ENCODE data around the gene MTARC2.
"Not testable (repeated sequence)": the region's sequence is repeated elsewhere in the genome, so short reads cannot be mapped to it uniquely, and the experiment has no call there.

Gene MTARC2

DNA sequence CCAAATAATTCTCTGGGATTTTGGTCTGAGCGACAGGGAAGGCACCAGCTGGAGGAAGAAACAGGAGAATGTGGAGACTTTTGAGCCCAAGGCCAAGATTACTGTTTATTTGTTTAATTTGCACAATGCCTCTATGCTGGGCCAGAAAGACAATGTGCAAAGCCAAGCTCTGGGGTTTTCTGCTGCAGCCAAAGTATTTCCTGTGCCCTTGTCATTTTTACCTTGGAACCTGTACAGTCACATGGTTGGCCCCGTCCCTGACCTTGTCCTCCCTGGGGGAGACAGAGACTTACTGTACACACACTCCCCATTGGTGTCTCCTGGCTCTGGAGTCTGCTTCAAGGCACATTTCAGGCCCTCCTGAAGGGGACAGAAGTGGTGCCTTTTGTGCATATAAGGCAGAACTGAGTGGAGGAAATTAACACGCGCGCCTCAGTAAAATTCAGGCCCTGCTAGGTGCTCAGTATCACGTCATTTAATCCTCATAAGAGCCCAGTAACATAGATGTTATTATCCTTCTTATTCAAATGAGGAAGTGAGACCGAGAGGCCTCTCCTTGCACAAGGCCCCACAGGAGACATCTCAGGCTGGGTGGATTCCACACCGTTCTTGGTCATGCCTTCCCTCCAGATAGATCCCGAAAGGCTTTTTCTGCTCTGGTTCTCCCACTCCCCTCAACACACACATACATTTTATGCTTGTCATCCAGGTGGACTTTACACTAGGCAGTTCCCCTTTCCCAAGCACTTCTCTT, 36.9 kb upstream of the MTARC2 start:
- no peak overlapping the region for H3K4me2 ChIP-seq (ENCODE audit: low read depth, low read length, poor library complexity, severe bottlenecking)
- H4K20me1 ChIP-seq (ENCODE audit: low read depth, low read length), result no peaks in the 10 kb centered on the region
- no peaks in the 10 kb centered on the region for H3K27me3 ChIP-seq (ENCODE audit: low read length)
- H3K9me2 ChIP-seq (replicated peaks; ENCODE audit: insufficient read depth, low read length), result no peaks in the 10 kb centered on the region
- H3K9ac ChIP-seq (ENCODE audit: low read length), result no peak overlapping the region
- no peak overlapping the region for H3K27ac ChIP-seq (ENCODE audit: low read depth, low read length)
- H3K9me3 ChIP-seq (ENCODE audit: insufficient read depth, low read length), result 0 out of 2 replicates have a peak, but pooled peaks cover 3% of the 10 kb centered on the region
- no peak for TF ChIP-seq EZH2phosphoT487 (conservative IDR thresholded peaks at IDR 0.05; ENCODE audit: low read length)
- no peak for TF ChIP-seq CTCF (IDR thresholded peaks at IDR 0.05; ENCODE audit: insufficient read depth, low read length, poor library complexity, severe bottlenecking)
- no peak overlapping the region for H3K4me3 ChIP-seq (ENCODE audit: insufficient read depth, low read length, poor library complexity, severe bottlenecking)
- H3F3A ChIP-seq (ENCODE audit: insufficient read depth), result no peaks in the 10 kb centered on the region
- H2AFZ ChIP-seq (ENCODE audit: low read depth, low read length, severe bottlenecking), result no peak overlapping the region
- no peaks in the 10 kb centered on the region for H3K79me2 ChIP-seq (ENCODE audit: insufficient read depth, low read length)
- no peaks in the 10 kb centered on the region for H3K36me3 ChIP-seq (ENCODE audit: low read length)

- H3K4me3 ChIP-seq (ENCODE audit: insufficient read depth, low read length, poor library complexity, severe bottlenecking); H3K4me2 ChIP-seq (ENCODE audit: low read depth, low read length, poor library complexity, severe bottlenecking); H3K27me3 ChIP-seq (ENCODE audit: low read length); H3F3A ChIP-seq (ENCODE audit: insufficient read depth); H3K36me3 ChIP-seq (ENCODE audit: low read length); H2AFZ ChIP-seq (ENCODE audit: low read depth, low read length, severe bottlenecking); H3K9me2 ChIP-seq (replicated peaks; ENCODE audit: insufficient read depth, low read length); H3K9me3 ChIP-seq (ENCODE audit: insufficient read depth, low read length); H3K79me2 ChIP-seq (ENCODE audit: insufficient read depth, low read length); H3K27ac ChIP-seq (ENCODE audit: low read depth, low read length); H4K20me1 ChIP-seq (ENCODE audit: low read depth, low read length); H3K9ac ChIP-seq (ENCODE audit: low read length): not testable (repeated sequence)
These were observed 32.1 kb upstream of the MTARC2 start for GRCh38 chr1:220715986-220716385.

DNA sequence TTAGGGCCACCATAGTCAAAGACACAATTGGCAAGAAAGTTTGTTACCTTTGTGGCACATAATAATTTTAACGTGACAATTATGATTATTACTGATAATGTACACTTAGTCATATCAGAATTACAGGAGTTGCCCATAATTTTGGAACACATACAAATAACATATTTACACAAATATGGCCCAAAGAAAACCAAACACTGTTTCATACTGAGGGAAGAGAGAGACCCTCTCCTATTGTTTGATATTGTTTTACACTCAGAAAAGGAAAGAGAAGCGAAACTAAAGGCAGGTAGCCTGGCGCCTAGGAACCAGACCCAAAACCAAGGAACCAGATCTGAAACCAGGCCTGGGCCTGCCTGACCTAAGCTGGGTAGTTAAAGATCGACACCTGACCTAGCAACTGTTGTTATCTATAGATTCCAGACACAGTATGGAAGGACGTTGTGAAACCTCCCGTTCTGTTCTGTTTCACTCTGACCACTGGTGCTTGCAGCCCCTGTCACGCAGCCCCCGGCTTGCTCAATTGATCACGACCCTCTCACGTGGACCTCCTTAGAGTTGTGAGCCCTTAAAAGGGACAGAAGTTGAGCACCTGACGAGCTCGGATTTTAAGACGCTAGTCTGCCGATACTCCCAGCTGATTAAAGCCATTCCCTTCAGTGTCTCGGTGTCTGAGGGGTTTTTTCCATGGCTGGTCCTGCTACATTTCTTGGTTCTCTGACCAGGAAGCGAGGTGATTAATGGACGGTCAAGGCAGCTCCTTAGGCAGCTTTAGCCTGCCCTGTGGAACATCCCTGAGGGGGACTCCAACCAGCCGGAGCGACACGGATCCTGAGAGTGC, 30.1 kb upstream of the MTARC2 start:
- 0 out of 2 replicates have a peak, but pooled peaks cover 3% of the 10 kb centered on the region for H3K9me3 ChIP-seq (ENCODE audit: insufficient read depth, low read length)
- H3F3A ChIP-seq (ENCODE audit: insufficient read depth), result no peaks in the 10 kb centered on the region
- H3K4me2 ChIP-seq (ENCODE audit: low read depth, low read length, poor library complexity, severe bottlenecking), result no peak overlapping the region
- H3K27ac ChIP-seq (ENCODE audit: low read depth, low read length), result no peak overlapping the region
- no peaks in the 10 kb centered on the region for H3K9me2 ChIP-seq (replicated peaks; ENCODE audit: insufficient read depth, low read length)
- H3K27me3 ChIP-seq (ENCODE audit: low read length), result no peaks in the 10 kb centered on the region
- no peak overlapping the region for H3K9ac ChIP-seq (ENCODE audit: low read length)
- no peaks in the 10 kb centered on the region for H3K79me2 ChIP-seq (ENCODE audit: insufficient read depth, low read length)
- no peak overlapping the region for H2AFZ ChIP-seq (ENCODE audit: low read depth, low read length, severe bottlenecking)
- H3K36me3 ChIP-seq (ENCODE audit: low read length), result no peaks in the 10 kb centered on the region
- H4K20me1 ChIP-seq (ENCODE audit: low read depth, low read length), result no peaks in the 10 kb centered on the region
- no peak overlapping the region for H3K4me3 ChIP-seq (ENCODE audit: insufficient read depth, low read length, poor library complexity, severe bottlenecking)
- no peak for TF ChIP-seq CTCF (IDR thresholded peaks at IDR 0.05; ENCODE audit: insufficient read depth, low read length, poor library complexity, severe bottlenecking)
- TF ChIP-seq EZH2phosphoT487 (conservative IDR thresholded peaks at IDR 0.05; ENCODE audit: low read length), result no peak

DNA sequence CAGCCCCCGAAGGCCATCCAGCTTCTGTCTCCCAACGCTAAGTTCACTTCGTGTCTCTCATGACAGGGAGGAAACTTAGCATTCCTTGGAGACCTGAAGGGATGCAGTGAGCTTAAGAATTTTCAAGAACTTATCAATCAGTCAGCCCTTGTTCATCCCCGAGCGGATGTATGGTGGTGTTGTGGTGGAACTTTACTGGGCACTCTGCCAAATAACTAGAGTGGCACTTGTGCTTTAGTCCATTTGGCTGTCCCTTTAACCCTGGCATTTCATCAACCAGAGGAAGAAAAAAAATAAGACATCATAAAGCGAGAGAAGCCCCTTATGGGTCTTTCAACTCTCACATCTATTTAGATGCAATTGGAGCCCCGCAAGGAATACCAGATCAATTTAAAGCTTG, 26.9 kb upstream of the MTARC2 start:
- H3K4me2 ChIP-seq (ENCODE audit: low read depth, low read length, poor library complexity, severe bottlenecking); H3F3A ChIP-seq (ENCODE audit: insufficient read depth); H3K4me3 ChIP-seq (ENCODE audit: insufficient read depth, low read length, poor library complexity, severe bottlenecking); H4K20me1 ChIP-seq (ENCODE audit: low read depth, low read length); H3K36me3 ChIP-seq (ENCODE audit: low read length); H3K27me3 ChIP-seq (ENCODE audit: low read length); H3K27ac ChIP-seq (ENCODE audit: low read depth, low read length); H3K79me2 ChIP-seq (ENCODE audit: insufficient read depth, low read length); H3K9me2 ChIP-seq (replicated peaks; ENCODE audit: insufficient read depth, low read length); H2AFZ ChIP-seq (ENCODE audit: low read depth, low read length, severe bottlenecking); H3K9me3 ChIP-seq (ENCODE audit: insufficient read depth, low read length); H3K9ac ChIP-seq (ENCODE audit: low read length): not testable (repeated sequence)
